HG02938 (cell line): ENCODE data around the gene CNPY4.
A peak's percentile ranks its signal among the peaks of the same experiment; 100 is the strongest.
"Not testable (repeated sequence)": the region's sequence is repeated elsewhere in the genome, so short reads cannot be mapped to it uniquely, and the experiment has no call there.

ENCODE experiments used
- ATAC-seq: cut with Tn5 transposase; IDR thresholded peaks from one replicate; pipeline ENCODE4 v1.9.1; 2021; ENCODE audit warnings: mild to moderate bottlenecking, moderate library complexity; ENCODE audit not compliant: unreplicated experiment

Gene CNPY4

DNA sequence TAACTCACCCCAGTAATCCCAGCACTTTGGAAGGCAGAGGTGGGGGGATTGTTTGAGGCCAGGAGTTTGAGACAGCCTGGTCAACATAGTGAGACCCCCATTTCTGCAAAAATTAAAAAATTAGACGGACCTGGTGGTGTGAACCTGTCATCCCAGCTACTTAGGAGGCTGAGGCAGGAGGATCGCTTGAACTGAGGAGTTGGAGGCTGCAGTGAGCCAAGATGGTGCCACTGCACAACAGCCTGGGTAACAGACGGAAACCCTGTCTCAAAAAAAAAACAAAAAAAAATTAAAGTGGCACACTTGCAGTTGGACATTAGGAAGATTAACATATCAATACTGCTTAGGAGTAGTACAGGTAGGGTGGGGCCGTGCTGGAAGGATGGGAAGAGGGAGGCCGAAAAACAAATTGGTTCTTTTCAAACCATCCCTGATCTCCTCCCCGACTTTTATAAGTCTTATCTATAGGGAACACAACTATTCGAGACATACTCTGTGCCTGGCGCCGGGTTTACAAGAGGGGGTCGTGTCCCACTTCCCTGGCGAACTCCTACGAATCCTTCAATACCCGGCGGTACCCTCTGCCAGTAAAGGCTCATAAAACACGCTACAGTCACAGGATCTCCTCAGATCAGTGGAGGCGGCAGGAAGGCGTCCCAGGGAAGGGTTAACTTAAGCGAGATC lies 904 bp upstream of the CNPY4 start:
- no peak for ATAC-seq

DNA sequence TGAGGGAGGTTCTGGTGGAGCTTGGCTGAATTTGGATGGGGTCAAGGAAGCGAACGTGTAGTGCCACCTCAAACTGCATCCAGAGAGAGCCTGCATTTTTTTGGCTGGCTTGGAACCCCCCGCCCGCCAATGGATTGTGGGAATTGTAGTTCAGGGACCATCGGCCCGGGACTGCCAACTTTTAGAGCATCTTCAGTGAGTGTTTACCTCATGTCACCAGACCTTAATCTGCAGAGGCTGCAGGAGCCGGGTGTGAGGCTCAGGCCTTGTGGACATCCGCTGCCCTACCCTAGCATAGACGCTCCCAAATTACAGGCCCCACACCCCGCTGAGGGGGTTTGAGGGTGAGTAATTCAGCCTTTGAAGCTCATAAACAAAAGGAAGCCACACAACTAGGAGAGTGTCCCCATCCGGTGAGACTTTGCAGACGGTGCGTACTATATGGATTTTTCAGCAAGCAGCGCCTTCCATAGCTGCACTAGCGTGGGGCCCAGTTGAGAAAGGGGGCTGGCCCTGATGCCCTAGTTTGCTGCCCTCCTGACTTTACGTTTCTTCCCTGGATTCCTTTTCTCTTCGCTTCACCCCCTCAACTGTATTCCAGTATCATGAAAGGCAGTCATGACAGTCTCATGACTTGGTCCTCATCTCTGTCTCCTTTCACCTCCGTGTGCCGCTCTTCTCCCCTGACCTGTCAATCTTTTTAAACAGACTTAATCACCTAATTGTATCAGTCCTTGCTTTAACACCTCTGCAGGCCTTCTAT lies 717 bp downstream of the CNPY4 start:
- peak; percentile 32 for ATAC-seq

DNA sequence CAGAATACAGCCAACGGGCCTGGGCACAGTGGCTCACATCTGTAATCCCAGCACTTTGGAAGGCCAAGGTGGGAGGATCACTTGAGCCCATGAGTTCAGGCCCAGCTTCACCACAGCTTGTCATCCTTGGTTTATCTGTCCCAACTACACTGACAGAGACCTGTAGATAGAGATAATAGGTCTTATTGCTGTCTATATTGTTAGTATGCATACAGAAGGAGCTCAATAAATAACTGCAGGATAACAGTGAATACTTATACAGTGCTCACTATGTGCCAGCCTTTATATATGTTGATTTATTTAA lies 1.3 kb downstream of the CNPY4 start:
- no peak for ATAC-seq

DNA sequence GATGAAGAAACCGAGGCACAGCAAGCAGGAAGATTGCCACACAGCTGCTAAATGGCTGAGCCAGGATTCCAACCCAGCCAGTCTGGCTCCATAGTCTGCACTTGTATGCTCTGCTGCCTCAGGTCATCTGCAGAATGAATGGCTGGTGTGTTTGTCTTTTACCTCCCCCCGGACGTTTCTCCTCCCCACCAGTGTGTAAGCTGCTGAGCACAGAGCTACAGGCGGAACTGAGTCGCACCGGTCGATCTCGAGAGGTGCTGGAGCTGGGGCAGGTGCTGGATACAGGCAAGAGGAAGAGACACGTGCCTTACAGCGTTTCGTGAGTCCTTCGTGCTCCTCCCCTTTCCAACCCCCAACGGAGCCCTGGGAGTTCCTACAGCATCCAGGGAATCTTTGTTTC lies 2.6 kb downstream of the CNPY4 start:
- no peak for ATAC-seq

DNA sequence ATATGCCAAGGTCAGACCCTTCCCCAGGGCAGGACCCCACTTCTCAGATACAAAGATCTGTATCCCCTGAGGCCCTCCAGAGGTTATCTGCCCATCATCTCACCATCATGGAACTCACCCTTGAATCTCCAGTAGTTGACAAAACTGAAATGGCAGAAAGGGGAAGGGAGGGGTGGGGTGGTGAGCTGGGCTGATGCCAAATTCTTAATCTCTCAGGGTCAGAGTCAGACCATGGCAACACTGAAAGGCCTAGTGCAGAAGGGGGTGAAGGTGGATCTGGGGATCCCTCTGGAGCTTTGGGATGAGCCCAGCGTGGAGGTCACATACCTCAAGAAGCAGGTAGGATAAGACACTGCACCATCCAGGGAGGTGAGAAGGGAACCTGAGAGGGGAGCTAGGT lies 3.1 kb downstream of the CNPY4 start:
- no peak for ATAC-seq

DNA sequence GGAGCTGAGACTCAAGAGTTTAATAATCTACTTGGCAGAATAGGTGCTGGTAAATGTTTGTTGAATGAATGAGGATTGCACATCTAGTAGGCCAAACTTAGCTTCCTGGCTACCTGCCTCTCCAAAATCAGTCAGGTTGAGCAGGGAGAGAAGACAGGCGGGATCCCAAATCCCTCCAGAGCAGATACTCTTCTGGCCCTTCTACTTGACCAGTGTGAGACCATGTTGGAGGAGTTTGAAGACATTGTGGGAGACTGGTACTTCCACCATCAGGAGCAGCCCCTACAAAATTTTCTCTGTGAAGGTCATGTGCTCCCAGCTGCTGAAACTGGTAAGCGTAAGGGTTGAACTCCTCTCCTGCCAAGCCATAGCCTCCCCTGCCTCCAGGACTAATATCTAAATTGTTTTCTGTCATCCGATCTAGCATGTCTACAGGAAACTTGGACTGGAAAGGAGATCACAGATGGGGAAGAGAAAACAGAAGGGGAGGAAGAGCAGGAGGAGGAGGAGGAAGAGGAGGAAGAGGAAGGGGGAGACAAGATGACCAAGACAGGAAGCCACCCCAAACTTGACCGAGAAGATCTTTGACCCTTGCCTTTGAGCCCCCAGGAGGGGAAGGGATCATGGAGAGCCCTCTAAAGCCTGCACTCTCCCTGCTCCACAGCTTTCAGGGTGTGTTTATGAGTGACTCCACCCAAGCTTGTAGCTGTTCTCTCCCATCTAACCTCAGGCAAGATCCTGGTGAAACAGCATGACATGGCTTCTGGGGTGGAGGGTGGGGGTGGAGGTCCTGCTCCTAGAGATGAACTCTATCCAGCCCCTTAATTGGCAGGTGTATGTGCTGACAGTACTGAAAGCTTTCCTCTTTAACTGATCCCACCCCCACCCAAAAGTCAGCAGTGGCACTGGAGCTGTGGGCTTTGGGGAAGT lies 5.1 kb downstream of the CNPY4 start:
- no peak for ATAC-seq

DNA sequence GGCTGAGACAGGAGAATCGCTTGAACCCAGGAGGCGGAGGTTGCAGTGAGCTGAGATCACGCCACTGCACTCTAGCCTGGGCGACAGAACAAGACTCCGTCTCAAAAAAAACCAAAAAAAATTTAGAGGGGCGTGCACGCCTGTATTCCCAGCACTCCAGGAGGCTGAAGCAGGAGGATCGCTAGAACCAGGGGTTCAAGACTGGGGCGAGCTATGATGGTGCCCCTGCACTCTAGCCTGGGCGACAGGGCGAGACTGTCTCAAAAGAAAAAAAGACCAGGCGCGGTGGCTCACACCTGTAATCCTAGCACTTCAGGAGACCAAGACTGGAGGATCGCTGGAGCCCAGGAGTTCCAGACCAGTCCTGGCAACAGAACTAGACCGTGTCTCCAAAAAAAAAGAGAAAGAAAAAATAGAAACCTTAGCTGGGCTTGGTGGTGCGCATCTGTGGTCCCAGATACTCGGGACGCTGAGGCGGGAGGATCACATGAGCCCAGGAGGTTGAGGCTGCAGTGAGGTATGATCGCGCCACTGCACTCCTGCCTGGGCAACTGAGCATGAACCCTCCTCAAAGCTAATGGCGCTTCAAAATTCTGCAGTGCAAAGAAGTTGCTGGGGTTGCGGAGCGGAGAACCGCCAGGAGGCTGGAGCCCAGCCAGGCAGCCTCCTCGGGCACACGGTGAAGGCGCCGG lies 7.0 kb downstream of the CNPY4 start:
- ATAC-seq: peak; percentile 47

DNA sequence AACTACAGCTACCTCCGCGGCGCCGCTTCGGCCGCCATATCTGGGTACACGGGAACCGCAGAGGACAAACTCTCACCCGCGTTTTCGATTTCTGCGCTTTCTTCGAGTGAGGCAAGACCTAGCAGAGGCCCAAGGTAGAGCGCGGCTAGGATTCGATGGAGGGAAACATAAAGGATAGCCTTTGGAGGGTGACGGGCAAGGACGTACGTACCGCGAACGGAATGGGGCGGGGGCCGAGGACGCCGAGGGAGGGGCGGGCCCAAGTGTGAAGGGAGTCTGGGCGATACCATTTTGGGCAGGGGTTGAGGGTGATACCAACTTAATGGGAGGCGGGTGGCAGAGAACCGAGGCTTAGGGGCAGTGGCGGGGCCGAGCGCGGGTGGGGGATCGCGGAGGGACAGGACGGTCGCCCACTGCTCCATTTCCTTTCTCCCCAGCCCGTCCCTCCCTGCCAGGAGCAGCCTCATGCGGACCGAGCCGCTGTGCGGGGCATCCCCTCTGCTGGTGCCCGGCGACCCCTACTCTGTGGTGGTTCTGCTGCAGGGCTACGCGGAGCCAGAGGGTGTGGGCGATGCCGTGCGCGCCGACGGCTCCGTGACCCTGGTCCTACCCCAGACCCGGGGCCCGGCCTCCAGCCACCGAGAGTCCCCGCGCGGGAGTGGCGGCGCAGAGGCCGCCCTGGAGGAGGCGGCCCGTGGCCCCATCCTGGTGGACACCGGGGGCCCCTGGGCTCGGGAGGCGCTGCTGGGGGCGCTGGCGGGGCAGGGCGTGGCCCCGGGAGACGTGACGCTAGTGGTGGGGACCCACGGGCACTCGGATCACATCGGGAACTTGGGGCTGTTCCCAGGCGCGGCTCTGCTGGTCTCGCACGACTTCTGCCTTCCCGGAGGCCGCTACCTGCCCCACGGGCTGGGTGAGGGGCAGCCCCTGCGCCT lies 7.8 kb downstream of the CNPY4 start, which contains the start of gene MBLAC1:
MBLAC1 (plus strand) TSS at position 37 of the 935 bp plus-strand sequence; CDS start at position 466, 429 bp downstream.
- ATAC-seq: peak; percentile 62

DNA sequence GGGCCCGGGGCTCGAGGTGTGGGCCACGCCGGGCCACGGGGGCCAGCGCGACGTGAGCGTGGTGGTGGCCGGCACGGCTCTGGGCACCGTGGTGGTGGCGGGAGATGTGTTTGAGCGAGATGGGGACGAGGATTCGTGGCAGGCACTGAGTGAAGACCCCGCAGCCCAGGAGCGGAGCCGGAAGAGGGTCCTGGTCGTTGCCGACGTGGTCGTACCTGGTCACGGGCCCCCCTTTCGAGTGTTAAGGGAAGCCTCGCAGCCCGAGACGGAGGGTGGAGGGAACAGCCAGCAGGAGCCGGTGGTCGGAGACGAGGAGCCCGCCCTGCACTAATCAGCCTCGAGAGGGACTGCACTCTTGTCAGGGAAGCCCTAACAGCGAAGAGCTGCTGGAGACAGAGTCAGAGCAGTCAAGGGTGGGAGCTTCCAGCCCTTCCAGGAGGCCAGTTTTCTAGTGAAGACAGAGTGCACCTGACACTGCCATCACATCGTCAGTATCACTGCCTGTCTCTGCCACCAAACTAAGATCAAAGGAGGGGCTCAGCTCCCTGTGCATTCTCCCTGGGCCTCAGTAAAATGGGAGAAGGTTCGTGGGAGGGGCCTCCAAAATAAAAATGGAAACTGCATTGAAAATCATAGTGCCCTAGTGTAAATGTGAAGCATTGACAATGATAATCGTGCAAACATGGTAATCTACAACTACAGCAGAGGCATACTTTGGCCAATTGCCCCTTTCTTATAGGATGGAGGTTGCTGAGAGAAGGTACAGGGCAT lies 8.6 kb downstream of the CNPY4 start:
- ATAC-seq: no peak

DNA sequence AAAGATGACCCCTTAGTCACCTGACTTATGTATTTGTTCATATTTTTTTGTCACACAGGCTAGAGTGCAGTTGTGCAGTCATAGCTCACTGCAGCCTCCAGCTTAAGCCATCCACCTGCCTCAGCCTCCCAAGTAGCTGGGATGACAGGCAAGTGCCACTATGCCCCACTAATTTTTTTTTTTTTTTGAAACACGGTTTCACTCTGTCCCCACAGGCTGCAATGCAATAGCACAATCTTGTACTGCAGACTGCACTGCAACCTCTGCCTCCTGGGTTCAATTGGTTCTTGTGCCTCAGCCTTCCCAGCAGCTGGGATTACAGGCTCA lies 9.2 kb downstream of the CNPY4 start:
- ATAC-seq: no peak

DNA sequence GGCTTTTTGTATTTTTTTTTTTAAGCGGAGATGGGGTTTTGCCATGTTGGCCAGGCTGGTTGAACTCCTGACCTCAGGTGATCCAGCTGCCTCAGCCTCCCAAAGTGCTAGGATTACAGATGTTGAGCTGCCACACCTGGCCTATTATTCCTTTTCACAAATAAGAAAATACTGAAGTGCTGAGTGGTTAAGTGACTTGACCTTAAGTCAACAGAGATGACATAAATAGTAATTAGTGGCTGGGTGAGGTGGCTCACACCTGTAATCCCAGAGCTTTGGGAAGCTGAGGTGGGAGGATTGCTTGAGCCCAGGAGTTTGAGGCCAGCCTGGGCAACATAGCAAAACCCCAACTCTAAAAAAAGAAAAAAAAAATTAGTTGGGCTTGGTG lies 10.8 kb downstream of the CNPY4 start:
- not testable (repeated sequence) for ATAC-seq

DNA sequence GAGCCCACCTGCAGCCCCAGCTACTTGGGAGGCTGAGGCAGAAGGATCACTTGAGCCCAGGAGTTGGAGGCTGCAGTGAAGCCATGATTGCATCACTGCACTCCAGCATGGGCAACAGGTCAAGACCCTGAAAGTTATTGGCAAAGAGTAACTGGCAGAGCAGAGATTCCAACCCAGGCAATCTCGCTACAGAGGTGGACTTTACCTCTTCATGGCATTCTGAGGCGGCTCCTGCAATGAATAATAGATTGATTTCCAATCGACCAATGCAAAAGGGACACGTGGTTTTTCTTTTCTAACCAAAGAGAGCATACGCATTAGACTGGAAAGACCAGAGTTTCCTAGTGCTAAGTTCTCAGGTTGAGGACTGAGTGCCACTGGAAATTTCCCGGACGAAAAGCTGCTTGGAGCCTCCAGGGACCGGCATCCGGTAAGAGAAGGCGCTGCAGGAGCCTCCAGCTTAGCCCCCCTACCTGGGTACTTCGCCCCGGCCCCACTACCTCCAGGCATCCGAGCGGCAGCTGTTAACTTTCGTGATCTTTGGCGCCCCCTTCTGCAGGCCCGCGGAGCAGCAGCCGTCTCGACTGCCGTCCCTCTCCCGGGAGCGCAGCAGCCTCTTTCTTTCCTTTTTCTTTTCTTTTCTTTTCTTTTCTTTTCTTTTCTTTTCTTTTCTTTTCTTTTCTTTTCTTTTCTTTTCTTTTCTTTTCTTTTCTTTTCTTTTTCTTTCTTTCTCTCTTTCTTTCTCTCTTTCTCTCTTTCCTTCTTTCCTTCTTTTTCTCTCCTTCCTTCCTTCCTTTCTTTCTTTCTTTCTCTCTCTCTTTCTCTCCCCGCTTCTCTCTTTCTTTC lies 11.4 kb downstream of the CNPY4 start:
- no peak for ATAC-seq

DNA sequence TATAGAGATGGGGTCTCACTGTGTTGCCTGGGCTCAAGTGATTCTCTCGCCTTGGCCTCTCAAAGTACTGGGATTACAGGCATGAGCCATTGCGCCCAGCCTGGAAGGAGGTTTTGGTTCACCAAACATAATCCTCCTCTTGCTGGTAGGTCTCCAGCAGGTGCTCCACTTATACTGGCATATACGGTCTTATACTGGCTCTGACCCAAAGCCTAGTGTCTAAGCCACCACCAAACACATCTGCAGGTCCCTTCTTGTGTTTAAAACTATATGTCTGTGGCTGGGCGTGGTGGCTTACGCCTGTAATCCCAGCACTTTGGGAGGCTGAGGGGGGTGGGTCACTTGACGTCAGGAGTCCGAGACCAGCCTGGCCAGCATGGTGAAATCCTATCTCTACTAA lies 12.7 kb downstream of the CNPY4 start:
- no peak for ATAC-seq

DNA sequence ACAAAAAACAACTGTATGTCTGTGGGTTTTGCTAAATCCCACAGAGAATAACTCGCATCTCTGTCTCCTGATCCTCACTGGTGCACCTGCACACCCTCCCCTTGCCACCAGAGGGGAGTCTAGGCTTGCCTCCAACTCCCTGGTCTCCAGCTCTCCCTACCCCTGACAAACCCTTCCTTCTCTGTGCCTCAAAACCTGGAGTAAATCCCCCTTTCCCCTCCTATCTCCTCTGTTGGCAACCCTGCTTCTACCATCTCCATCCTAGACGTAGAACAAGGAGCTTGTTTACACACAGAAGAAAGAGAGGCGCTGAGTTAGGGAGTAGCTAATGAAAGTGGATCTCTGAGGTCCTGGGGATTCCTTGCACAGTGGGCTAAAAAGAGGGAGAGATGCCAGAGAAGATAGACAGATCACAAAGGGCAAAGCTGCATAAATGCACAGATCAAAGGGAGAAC lies 13.3 kb downstream of the CNPY4 start:
- no peak for ATAC-seq

DNA sequence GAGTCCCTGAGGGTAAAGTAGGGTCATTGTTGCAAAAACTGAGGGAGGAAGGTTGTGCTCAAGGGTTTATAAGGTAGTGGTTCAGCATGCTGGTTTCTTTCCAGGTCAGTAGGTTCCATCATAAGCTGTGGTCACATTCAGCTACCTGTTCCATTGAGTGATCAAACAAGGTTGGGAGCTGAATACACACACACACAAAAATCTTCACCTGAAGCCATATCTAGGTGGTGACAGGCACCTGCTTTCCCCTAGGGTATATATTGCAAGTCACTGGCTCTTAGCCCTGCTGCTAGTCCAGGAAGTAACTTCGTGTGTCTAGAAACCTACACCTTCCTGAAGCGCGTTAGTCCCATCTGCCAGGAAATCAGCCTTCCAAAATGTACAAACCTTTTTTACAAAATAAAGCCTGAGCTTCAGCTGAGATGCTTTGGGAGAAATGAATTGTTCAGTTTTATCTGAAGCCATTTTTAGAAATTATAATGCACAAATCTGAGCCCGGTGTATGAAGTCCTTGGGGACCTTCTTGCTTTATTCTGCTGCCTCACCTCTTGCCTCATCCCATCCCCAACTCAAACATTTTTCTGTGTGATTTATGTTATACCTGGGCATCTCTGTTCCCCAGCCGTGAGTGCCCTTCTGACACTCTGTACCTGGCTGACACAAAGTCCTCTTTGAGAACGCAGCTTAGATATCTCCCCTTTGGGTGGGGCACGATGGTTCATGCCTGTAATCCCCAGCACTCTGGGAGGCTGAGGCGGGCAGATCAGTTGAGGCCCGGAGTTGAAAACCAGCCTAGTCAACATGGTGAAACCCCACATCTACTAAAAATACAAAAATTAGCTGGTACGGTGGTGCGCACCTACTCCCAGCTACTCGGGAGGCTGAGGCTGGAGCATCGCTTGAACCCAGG lies 18.7 kb downstream of the CNPY4 start:
- no peak for ATAC-seq

DNA sequence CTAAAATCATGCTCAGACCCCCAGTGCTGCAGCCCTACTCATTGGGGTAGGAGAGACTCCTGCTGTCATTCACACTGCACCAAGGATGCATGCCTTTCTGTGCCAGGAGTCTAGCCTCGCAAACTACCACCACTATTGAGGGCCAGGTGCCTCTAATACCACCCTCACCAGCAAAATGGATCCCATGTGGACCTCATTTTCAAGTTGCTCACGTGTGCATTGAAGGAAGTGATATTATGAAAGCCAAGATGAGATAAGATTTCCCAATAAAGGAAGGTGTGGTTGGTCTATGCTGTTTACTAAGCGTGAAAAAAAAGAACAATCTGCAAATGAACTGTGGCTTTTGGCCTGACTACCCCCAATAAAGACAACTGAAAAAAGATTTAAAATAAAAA lies 22.1 kb downstream of the CNPY4 start:
- ATAC-seq: no peak

DNA sequence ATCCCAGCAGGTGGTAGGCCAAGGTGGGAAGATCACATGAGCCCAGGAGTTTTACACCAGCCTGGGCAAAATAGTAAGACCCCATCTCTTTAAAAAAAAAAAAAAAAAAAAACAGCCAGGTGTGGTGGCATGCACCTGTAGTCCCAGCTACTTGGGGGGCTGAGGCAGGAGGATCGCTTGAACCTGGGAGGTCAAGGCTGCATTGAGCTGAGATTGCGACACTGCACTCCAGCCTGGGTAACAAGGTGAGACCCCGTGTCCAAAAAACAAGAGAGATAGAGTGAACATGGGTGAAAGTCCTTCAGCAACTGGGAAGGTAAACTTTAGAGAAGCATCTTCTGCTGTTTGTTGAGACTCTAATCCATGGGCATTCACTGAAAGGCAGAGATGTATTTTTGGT lies 23.0 kb downstream of the CNPY4 start:
- no peak for ATAC-seq
